NCI-H1092 treated with DMSO at 0.1 percent for 48 hours (cell line): ENCODE data around the gene ACSF3.

ENCODE experiments used
- DNase-seq: peaks from one replicate; lab custom pipeline; 2025; lab: John Stamatoyannopoulos, UW

Gene ACSF3

GRCh38 chr16:89145406-89146161 is 51.9 kb downstream of the ACSF3 start:
- DNase-seq, result no peak

GRCh38 chr16:89146211-89147005 is 52.8 kb downstream of the ACSF3 start:
- no peak for DNase-seq

DNA sequence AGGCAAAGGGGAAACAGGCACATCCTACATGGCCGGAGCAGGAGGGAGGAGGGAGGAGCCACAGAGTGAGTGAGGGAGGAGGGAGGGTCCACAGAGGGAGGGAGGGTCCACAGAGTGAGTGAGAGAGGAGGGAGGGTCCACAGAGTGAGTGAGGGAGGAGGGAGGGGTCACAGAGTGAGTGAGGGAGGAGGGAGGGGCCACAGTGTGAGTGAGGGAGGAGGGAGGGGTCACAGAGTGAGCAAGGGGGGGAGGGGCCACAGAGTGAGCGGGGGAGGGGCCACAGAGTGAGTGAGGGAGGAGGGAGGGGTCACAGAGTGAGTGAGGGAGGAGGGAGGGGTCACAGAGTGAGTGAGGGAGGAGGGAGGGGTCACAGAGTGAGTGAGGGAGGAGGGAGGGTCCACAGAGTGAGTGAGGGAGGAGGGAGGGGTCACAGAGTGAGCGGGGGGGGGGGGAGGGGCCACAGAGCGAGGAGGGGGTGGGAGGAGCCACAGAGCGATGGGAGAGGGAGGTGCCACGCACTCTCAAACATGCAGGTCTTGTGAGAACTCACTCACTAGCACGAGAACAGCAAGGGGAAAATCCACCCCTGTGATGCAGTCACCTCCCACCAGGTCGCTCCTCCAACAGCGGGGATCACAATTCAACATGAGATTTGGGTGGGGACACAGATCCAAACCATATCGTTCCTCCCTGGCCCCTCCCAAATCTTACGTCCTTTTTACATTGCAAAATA is 53.6 kb downstream of the ACSF3 start:
- no peak for DNase-seq

GRCh38 chr16:89149386-89149785 is 55.7 kb downstream of the ACSF3 start:
- no peak for DNase-seq

- no peak for DNase-seq
Observed at GRCh38 chr16:89150090-89150835, 56.6 kb downstream of the ACSF3 start.

GRCh38 chr16:89150981-89151380 is 57.3 kb downstream of the ACSF3 start:
- DNase-seq, result no peak

GRCh38 chr16:89152831-89153700 is 59.4 kb downstream of the ACSF3 start:
- no peak for DNase-seq

GRCh38 chr16:89153848-89154271 is 60.2 kb downstream of the ACSF3 start:
- no peak for DNase-seq

DNA sequence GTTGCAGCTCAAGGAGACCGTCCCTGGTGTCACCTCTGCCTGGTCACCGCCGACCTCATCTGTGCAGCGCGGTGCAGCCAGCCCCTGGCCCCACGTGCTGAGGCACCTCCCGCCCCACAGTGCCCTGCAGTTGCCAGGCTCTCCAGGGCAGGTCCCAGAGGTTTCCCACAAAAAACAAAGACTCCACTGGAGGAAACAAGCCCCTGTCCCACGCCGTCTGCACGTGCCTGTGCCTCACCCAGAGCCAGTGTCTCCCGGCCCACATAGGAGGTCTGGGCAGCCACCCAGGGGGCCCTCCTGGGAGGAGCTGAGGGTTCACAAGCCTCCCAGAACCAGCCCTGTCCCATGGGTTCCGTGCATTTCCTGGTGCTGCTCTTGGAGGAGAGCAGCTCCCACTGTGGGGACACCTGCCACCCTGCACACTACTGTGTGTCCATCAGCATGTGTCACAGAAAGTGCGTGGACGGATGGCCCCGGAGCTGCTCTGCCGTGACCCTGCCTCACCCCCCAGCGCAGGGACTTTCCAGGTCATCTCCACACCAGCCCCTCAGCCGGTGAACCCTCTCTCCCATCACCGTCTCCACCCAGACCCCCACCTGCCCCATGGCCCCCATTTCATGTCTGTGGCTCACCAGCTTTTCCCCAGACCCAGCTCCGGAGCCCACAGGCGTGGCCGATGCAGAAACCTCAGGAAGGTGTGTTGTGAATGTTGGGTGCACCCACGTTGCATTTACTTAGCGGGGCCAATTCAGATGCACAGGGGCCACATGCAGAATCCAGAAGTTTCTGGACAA is 60.9 kb downstream of the ACSF3 start:
- DNase-seq, result no peak

DNA sequence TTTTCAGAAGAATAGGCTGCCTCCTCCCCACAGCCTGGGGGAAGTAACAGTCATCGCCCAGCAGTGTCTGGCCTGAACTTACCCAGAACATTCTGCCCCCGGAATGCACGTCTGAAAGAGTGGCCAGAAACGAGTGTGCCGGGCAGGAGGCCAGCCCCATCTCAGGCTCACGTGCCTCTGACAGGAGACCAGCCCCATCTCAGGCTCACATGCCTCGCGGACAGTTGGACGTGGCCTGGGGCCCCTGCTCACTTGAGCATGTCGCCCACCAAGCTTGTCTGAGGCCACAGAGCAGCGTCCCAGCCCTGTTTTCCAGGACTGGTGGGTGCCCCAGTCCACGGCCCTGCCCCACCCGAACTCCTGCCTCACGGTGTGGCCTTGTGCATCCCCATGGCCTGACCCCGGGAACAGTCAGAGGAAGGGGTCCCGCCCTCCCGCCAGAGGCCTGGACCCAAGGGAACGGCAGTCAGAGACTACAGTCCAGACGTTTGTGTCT is 61.6 kb downstream of the ACSF3 start:
- DNase-seq, result no peak

GRCh38 chr16:89155851-89156739 is 62.4 kb downstream of the ACSF3 start:
- DNase-seq, result no peak

DNA sequence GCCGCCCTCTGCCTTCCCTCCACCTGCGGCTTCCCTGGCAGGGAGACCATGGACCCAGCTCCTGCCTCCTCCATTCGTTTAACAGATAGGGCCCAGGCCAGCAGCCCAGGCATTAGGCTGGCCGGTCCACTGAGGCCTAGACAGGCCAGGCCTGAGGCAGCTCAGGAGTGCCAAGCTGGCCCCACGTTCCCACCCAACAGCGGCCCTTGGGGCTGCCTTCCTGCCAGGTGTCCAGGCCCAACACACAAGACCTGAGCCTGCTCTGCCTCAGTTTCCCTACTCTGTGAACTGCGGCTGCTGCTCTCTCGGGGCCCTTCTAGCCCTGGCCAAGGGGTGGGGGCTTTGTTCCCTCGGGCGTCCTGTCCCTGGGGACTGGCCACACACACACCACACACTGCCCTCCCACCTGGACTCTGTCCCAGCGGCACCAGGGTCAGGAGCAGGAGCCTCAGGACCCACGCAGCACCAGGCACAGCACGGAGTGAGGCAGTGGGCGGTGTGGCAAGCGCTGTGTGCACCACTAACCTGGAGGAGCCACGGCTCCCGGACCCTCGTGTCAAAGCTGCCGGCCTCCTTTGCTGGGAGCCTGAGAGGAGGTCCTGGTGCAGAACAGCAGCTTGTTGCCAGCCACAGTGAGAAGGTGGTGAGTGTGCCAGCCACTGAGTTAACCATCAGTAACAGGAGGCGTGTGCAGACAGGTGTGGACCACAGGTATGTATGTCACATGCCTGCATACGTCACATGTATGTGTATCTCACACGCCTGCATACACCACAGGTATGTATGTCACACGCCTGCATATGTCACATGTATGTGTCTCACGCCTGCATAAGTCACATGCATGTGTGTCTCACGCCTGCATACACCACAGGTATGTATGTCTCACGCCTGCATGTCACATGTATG is 63.3 kb downstream of the ACSF3 start:
- no peak for DNase-seq

GRCh38 chr16:89157778-89158177 is 64.1 kb downstream of the ACSF3 start:
- no peak for DNase-seq

DNA sequence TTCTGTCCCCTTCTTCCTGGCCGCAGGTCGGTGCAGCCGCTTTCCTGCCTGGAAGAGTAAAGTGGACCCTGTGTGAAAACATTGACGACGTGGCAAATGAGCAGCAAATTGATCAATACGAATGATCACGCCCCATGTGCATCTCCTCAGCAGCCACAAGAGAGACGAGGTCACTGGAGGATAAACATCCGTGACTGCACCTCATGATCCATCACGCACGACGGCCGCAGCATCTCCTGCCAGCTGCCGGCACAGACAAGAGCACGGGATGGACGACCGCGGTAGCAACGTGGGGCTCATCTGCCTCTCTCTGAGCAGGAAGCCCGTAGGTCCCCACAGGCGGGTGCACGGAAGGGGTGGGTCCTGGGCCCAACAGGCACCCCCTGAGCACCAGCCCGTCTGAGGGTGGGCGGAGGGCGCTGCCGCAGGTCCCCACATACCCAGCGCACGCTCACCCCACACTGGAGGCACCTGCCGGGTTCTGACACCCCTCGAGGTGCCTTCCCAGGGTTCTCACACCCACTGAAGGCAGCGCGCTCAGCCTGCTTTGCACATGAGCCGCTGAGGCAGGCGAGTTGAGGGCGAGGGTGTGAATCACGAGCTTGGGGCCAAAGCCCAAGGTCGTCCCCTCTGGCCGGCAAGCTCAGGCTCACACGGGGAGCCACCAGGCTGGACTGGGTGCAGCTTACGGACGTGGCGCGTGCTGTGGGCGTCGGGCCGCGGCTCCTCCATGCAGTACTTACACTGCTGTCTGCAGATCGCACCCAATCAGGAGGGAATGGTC is 65.6 kb downstream of the ACSF3 start:
- no peak for DNase-seq

GRCh38 chr16:89159850-89160354 is 66.2 kb downstream of the ACSF3 start:
- no peak for DNase-seq

DNA sequence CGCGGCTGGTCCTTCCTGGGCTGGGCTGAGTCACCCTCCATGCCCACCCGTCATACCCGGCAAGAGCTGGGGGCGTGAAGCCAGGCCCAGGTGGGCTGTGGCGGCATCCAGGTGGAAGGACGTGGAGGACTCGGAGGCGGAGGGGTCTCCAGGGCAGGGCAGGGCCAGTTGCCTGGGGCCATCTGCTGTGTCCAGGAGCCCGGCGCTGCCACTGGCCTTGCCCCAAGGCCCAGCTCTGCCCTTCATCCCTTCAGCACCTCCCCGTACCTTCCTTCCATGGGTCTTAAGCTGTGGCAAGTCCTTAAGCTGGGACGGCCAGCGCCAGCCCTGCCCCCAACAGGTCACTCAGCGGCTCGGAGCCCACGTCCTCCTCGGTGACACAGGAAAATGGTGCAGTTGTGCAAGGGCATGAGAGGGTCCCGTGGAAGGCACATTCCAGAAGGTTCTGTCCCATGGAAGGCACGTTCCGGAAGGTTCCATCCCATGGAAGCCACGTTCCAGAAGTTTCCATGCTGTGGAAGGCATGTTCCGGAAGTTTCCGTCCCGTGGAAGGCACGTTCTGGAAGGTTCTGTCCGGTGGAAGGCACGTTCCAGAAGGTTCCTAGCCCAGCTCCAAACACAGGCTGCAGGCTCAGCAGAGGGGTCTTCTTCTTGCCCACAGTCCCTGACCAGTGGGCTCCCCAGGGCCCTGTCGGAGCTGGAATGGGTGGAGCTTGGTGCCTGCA is 67.5 kb downstream of the ACSF3 start:
- no peak for DNase-seq
